SIG-M5 treated with dmso at 0.1 percent for 504 hours (cell line): ENCODE data around the gene NKAPD1.
"Not testable (repeated sequence)": the region's sequence is repeated elsewhere in the genome, so short reads cannot be mapped to it uniquely, and the experiment has no call there.

Source experiments
- DNase-seq: peaks from one replicate; lab custom pipeline; 2025; ENCODE audit not compliant: unreplicated experiment; lab: John Stamatoyannopoulos, UW

NKAPD1 gene

DNA sequence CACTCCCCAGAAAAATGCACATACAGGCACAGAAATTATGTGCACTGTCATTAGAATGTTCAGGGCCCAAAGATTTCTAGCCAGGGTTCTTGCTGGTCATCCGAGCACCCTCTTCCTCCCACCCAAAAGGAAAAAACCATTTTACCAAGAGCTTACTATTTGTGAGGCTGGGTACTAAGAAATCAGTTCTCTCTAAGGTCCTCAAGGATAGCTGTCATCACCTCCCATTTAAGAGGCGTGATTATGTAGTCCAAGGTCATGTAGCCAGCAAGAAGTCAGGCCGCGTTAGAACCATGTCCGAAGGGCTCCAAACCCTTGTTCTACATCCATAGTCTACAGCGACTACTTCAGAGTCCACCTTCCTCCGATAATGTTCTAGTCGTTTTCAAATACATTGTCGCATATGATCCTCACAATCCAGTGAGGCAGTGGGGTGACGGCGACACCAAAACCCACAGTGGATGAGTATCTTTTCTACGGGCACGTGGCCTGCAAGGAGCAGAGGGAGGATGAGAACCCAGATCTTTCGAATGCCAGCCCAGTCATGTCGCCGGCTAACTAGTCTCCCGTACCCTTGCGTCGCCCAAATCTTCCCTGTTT, 11.8 kb downstream of the NKAPD1 start:
- DNase-seq: peak; percentile 28

DNA sequence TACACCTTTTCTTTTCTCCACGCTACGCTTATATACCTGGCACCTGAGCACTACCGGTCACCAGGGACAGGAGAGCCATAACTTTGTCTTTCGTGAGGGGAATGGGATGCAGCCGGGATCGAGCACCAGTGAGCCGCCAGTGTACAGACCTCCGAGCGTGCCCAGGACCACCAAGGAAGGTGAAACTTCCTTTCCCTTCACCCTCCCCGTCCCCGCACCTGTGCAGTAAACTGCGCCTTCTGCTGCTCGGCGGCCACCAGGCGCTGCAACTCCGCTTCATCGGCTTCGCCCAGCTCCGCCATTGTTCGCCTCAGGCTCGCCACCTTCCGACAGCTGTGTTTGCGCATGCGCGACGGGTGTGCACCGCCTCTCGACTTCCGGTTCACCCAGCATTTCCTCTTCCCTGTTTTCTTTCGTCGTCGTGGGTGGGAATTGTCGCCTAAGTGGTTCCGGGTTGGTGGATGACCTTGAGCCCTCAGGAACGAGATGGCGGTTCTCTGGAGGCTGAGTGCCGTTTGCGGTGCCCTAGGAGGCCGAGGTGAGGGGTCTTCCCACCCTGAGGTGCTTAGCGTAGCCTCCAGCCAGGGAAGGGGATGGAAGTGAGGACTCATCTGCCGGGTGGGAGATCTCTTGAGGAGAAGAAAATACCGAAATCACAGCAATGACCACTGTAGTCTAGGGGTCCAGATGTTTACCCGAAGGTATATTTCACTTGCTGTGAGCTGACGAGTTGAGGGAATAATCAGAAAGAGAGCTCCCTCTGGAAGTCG, 12.5 kb downstream of the NKAPD1 start, which contains the start of the genes SDHD and TIMM8B:
TSS of gene SDHD (plus strand) at position 452 of the 770 bp plus-strand sequence. CDS start at position 487, 35 bp downstream.
TSS of gene TIMM8B (minus strand) at position 335 of the 770 bp plus-strand sequence. CDS start at position 302, 33 bp downstream.
- peak; percentile 95 for DNase-seq

DNA sequence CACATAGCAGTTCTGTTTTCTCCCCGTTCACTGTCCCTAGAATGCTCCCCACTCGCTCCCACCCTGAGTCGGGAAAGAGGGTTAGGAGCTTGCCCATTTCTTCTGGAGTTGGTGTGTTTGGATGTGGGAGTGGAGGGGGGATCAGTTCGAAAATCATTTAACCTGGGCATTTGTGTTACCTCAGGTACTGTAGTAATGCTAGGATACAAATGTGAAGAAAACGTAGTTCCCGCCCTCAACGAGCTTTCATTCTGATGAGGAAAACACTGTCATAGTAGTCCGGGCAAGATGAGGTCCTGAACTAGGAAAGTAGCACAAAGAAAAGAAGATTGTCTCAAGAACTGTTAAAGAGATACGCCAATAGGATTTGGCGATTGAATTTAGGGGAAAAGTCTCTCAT, 13.1 kb downstream of the NKAPD1 start:
- no peak for DNase-seq

DNA sequence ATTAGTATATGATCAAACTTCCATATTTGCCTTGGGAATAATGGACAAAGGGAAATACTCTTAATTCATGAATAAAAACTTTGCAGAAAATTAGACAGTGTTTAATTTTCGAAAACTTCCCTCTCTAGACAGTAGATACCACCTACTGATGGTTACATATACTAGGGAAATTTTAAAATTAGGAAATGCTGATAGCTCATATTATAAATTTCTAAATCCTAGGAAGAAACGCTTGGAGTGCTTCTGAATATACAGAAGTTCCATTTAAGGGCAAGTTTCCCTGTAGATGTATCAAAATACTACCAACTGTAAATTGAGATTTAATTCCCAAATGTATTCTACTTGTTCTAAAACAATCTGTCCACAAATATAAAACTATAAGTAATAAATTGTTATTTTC, 21.2 kb downstream of the NKAPD1 start:
- not testable (repeated sequence) for DNase-seq

DNA sequence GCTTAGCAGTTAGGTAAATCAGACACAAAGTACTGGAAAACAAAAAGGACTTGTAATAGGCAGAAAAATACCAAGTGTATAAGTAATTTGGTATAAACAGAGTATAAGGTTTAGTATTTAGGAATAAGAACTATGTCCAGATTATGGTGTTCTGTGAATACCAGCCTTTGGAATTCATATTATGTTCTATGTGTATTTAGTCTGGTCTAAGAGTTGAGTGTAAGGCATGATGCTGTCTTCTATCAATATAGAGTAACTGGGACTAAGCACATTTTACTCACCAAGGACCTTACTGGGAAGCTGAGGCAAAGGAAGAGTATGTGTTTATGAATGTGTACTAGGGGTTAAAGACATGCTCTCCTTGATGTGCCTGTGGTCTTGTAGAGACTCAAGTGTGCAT, 22.1 kb downstream of the NKAPD1 start:
- DNase-seq: no peak

DNA sequence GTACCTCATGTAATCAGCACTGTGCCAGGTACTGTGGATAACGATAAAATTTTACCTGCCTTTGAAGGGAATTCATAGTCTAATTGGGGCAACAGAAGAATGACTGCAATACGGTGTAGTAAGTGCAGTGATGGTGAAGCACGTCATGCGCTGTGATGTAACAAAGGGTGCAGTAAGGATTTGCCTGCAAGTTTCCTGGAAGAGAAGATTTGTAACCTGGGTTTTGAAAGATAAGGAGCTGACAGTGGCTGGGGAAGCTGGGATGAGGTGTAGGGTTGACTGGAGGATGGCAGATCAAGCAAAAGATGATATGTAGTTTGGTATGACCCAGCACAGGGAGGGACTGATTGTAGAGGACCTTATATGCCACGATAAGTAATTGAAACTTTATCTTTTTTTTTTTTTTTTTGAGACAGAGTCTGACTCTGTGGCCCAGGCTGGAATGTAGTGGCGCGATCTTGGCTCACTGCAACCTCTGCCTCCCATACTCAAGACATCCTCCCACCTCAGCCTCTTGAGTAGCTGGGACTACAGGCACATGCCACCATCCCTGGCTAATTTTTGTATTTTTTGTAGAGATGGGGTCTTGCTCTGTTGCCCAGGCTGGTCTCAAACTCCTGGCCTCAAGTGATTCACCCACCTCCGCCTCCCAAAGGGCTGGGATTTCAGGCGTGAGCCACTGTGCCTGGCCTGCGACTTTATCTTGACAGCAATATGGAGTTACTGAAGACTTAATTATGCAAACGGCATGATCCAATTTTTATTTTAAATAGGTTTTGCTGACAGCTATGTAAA, 23.8 kb downstream of the NKAPD1 start:
- no peak for DNase-seq

DNA sequence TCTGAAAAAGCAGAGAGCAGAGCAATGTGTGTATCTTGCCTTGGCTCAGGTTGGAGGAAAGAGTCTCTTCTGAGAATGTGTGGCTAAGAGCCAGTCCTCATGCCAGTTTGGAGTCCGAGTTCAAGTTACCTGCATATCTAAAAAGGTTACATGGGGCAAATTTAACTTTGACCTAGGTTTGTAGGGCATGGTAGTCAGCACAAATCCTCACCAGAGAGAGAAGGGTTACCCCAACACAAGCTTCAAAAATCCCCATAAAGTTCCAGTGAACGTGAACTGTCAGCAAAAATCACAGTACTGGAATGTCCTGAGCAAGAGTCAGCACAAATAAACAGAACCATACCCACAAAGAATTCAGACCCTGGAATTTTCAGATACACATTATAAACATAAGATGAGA, 26.4 kb downstream of the NKAPD1 start:
- no peak for DNase-seq

DNA sequence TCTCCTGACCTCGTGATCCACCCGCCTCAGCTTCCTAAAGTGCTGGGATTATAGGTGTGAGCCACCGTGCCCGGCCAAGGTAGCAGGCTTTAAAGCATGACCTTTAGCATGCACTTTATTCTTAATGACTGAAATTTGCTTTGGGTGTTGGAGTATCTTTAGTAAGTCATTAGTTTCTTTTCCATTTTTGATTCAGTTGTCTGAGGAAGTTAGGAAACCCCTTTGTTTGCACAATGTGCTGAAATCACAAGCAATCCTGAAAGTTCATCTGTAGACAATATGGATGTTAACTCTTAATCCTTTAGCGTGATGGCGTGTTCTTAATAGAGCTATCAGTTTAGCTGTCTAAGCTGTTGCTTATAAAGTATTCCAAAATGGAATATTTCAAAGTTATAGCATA, 29.3 kb downstream of the NKAPD1 start:
- peak; percentile 67 for DNase-seq

DNA sequence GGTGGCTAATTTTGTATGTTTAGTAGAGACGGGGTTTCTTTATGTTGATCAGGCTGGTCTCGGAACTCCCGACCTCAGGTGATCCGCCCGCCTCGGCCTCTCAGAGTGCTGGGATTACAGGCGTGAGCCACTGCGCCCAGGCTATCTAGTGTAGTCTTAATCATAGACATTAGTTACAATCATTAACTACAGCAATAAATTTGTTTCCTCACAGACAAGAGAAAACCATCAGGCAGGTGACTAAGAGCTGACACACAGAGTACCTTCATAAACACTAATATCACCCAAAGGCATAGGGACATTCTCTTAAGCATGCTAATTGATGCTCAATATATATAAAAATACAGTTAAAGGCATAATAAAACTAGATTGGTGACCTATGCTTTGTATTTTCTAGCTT, 32.0 kb downstream of the NKAPD1 start:
- DNase-seq: no peak

DNA sequence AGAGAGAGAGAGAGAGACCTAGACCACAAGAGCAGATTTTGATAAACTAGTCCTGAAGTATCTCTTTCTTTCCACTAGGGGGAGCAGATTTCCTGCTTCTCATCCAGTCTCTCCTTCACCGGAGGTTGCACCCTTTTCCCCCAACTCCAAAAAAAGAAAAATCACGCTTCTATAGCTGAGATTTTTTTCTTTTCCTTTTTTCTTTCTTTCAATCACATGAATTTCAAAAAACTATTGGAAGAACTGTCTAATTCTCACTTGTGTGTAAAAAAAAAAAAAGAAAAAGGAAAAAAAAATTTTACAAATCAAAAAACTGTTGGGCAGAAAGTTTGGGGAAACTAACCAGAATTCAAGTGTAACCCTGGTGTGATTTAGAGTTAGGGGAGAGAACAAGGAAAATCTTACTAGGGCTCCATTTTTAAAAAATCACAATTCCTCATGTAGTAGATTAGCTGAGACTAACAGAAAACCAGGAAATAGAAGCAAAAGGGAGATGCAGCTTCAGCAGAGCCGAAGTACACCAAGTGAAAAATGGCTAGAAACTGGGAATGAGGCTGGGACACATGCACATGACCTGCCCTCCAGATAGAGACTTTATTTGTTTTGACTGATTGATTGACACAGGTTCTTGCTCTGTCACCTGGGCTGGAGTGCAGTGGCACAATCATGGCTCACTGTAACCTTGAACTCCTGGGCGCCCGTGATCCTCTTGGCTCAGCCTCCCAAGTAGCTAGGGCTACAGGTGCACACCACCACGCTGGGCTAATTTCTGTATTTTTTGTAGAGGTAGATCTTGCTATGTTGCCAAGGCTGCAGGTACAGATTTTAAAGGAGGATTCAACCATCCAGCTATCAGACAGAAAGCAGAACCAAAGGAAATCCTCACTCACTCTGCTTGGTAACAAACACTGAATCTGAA, 39.7 kb downstream of the NKAPD1 start:
- DNase-seq: peak; percentile 71

DNA sequence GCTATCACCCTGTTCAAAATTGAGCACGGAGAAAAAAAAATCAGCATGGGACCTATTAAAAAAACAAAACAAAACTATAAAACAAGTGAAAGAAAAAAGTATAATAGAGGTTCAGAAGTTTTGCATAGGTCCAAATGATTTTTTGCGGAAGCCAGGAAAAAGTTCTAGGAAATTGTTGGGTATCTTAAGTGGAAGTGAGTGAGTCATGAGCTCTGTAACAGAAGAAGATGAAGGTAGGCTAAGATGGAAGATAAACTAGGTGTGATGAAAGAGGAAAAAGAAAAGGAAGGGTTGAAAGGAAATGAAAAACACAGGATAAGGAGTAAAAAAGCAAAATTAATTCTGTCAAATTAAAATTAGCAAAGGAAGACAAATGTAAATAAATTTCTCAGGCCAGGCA, 40.4 kb downstream of the NKAPD1 start:
- no peak for DNase-seq

DNA sequence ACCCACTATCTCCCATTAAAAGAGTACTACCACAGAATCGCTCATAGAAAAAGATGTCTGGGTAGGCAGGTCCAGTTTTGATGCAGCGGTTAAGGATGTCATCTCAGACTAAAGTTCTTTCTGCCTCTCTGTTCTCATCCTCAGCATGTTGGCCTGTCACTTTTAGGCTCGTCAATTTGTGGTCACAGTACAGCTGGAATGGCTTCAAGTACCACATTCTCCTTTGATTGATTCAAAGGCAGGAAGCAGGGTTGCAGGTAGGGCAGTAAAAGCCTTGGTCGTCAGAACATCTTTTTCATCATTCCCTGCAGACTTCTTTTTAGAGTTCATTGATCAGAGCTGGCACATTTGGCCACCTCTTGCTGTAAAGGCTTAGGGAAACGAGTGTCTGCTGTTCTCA, 41.3 kb downstream of the NKAPD1 start:
- no peak for DNase-seq

DNA sequence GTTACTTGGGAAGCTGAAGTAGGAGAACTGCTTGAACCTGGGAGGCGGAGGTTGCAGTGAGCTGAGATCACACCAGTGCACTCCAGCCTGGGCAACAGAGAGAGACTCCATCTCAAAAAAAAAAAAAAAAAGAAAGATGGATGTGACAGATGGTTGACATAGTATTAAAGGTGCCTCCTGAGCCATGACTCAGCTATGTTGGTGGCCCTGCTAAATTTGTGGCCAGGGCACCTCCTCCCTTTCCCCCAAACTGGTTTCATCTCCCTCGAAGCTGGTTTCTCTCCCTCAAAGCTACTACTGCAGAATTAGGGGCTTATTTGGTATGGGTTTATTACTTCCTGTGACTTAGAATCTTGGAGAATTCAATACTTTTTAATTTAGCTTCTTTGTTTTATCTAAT, 44.1 kb downstream of the NKAPD1 start:
- no peak for DNase-seq

DNA sequence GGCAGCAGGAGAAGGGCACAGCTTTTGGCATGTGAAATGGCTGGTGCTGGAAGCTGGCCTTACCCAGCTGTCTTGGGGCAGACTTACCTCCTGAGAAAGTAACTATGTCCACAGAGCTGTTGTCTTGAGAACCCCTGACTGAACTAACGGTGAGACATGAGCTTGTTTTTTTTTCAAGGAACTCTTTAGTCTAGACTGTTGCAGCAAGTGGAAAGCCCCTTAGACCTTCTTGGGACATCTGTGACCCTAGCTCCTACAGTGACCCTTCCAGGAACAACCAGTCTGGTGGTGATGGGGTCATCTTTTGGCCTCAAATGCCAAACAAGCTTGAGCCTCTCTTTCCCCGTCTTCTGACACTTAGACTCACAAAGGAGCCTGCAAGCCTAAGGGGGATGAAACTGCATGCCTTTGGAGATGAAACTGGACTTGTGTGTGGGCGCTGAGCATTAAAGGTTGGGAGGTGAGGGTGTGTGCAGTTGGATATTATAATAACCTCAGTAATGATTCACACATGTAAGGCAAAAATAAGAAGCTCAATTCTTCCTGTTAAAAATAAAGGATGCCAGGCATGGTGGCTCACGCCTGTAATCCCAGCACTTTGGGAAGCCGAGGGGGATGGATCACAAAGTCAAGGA, 48.0 kb downstream of the NKAPD1 start:
- DNase-seq: no peak

DNA sequence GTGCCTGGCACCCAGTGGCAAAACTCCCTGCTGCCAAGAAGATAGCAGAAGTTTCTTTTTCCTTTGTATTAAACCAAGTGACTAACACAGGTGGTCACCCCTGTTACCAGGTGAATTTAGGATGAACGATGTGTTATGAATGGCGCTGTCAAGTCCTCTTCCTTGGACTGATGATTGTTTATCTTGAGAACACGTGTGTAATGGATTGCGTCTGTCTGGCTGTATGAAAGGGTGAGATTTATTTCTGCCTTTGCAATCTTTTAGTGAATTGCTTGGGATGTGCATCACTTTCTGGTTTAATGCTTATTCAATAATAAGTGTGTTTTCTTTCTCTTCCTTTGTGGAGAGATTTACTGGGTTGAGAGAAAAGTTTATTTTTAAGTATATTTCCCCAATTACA, 49.0 kb downstream of the NKAPD1 start:
- no peak for DNase-seq

DNA sequence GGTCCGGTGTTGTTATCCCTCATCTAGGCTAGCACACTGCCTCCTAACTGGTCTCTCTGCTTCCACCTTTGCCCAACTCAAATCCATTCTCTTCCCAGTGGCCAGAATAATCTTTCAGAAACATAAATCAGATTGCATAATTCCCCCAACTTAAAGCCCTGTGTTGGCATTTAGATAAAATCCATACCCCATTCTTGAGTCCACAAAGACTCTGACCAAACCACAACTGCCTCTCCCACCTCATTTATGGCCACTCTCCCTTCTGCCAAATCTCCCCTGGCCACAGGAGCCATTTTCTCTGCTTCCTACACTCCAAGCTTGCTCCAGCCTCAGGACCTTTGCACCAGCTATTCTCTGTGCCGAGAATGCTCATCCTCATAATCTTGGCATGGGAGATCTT, 53.0 kb downstream of the NKAPD1 start:
- no peak for DNase-seq

DNA sequence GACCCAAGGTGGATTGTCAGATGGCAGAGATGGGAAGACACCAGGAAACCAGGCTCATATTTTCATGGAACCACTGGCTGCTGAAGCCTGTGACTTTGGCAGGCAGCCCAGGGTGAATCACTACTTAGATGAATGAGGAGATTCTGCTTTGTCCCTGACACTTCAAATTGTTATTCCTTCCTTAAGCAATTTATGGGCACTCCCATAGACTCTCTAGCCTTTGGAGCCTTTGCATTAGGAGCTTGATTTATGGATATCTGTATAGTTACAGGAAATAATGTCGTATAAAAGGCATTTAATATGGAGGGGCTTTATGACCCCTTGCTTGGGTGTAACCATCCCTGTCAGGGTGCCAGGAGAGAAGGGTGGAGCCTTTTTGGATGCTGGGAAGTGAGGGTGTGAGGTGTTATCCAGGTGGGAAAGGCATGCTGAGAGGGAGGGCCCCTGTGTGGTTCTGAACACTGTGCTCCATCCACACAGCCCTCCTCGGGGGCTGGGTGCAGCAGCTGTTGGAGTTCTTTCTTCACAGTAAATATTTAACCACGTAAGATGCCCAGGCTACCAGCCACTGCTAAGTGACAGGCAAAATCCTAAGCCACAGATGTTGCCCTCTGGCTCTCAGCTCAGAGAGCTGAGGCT, 54.5 kb downstream of the NKAPD1 start:
- DNase-seq: no peak

DNA sequence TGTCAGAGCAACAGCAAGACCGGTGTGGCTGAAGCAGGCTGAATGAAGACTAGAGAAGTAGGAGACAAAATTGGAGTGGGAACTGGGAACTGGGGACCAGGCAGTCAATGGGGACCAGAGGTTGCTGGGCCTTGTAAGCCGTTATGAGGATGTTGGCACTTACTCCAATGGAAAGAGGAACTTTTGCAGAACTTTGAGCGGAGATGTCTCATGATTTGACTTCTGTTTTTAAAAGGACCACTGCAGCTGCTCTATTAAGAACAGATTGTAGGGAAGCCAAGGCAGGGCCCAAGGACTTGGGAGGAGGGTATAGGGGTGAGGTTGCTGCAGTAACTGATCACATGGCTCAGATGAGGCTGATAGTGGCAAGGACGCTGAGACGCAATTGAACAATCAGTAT, 55.6 kb downstream of the NKAPD1 start:
- peak; percentile 63 for DNase-seq

DNA sequence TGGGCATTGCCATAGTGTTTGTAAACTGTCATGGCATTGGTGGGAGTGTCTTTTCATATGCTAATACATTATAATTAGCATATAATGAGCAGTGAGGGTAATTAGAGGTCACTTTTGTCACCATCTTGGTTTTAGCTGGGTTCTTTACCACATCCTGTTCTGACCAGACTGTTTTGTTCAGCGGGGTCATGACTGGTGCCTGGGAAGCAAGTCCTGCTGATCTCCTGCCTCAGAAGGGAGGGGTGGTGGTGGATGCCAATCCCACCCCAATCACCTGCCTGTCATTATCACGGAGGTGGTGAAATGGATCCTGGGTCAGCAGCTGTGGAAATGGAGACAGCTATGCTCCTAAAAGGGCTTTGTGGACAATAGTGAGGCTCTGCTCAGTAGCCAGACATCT, 58.6 kb downstream of the NKAPD1 start:
- no peak for DNase-seq

DNA sequence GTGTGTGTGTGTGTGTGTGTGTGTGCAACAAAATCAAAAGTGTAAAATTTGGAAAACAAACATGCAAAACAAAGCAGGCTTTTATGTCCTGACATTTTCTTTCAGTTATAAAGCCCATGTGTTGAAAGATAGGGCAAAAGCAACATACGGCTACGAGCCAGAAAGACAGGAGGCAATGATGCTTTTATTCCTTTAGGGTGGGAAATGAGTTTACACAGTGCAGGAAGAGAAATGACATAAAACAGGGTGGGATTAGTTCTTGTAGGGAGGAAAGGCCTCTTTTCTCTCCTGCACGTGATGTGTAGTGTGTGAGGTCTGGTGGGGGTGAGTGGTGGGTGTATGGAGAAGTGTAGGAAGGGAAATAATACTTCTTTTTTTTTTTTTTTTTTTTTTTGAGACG, 60.4 kb downstream of the NKAPD1 start:
- DNase-seq: no peak
